HepG2 (cell line): ENCODE data around the gene EFHC2. TPM values are rescaled to one million over a fixed set of nuclear protein-coding genes. Genes with fewer than 3 reads are reported as not detected.

Experiments used
- ATAC-seq: fragments of 200-7000 bp; cut with Tn5 transposase; 3 replicates; pipeline ENCODE4 v1.9.1; 2020; ENCODE audit warnings: mild to moderate bottlenecking, moderate library complexity
- BruUV-seq: library from RNA; stranded (reverse); fragments of 400-500 nt; replicated peaks from 2 replicates; lab custom pipeline; 2021; lab: Mats Ljungman, UMichigan
- CTCF ChIA-PET: fragments of 300-600 bp; formaldehyde crosslinking; extraction: SDS; loops from one replicate; lab custom pipeline; 2021; ENCODE audit warnings: low total read pairs, inconsistent platforms, low intra/inter-chr PET ratio; lab: Yijun Ruan, JAX
- POLR2A ChIA-PET: fragments of 350-600 bp; sonication (Branson Sonifier 250); formaldehyde crosslinking; loops from one replicate; lab custom pipeline; 2020; ENCODE audit warnings: antibody characterized with exemption, inconsistent platforms; lab: Yijun Ruan, JAX
- DNase-seq: peaks from one replicate; pipeline ENCODE4 v3.0.0-alpha.2; 2015; ENCODE audit warnings: low spot score
- FAIRE-seq: peaks from 3 replicates; lab custom pipeline; 2011; peaks lifted over from hg19 to GRCh38; lab: Jason Lieb, UNC
- H2AFZ ChIP-seq: one replicate; pipeline ENCODE4 v1.6.1; 2011; ENCODE audit warnings: low read length, inconsistent platforms
- H3K27ac ChIP-seq: fragments of 300-600 bp; 3 replicates; pipeline ENCODE4 v1.8.0; 2011; ENCODE audit warnings: mixed run types, mild to moderate bottlenecking, mixed read lengths, low read length, inconsistent platforms; ENCODE audit not compliant: insufficient read depth; ENCODE audit errors: extremely low read length
- H3K27me3 ChIP-seq, 2 experiments: fragments of 200-600 bp in 1 of 2; 2 replicates in 1 of 2; 3 replicates in 1 of 2; pipeline versions ENCODE4 v1.6.0 to v1.8.0; 2011; ENCODE audit warnings: low read length in 2 of 2, mild to moderate bottlenecking in 2 of 2, moderate library complexity in 2 of 2, inconsistent platforms in 1 of 2; ENCODE audit not compliant: insufficient read depth in 2 of 2, control insufficient read depth in 1 of 2
- H3K36me3 ChIP-seq, 2 experiments: fragments of 200-600 bp in 1 of 2; replicated peaks in 1 of 2; 2 replicates in 1 of 2; 3 replicates in 1 of 2; pipeline versions ENCODE4 v1.5.1 to v1.8.0; 2011; ENCODE audit warnings: low read length in 2 of 2, inconsistent platforms in 1 of 2; ENCODE audit not compliant: insufficient read depth in 2 of 2, control insufficient read depth in 1 of 2
- H3K4me1 ChIP-seq: 2 replicates; pipeline ENCODE4 v1.5.1; 2012; ENCODE audit warnings: low read length, inconsistent platforms; ENCODE audit not compliant: insufficient read depth
- H3K4me2 ChIP-seq: 2 replicates; pipeline ENCODE4 v1.6.0; 2011; ENCODE audit warnings: low read depth, low read length, inconsistent platforms
- H3K4me3 ChIP-seq, 3 experiments: fragments of 200-600 bp in 1 of 3; sonication (generic), shearing (Covaris generic) in 1 of 3; replicated peaks in 1 of 3; 2 replicates each; pipeline ENCODE4 v1.5.1; 2011 to 2016; ENCODE audit warnings: low read length in 3 of 3, inconsistent platforms in 2 of 3, low read depth in 2 of 3, mild to moderate bottlenecking in 2 of 3, control low read depth in 1 of 3, mixed read lengths in 1 of 3; ENCODE audit not compliant: insufficient read depth in 1 of 3
- H3K79me2 ChIP-seq: one replicate; pipeline ENCODE4 v1.6.1; 2011; ENCODE audit warnings: low read length, inconsistent platforms; ENCODE audit not compliant: insufficient read depth
- H3K9ac ChIP-seq: 2 replicates; pipeline ENCODE4 v1.6.0; 2011; ENCODE audit warnings: mild to moderate bottlenecking, low read depth, low read length, inconsistent platforms; ENCODE audit not compliant: insufficient read depth
- H3K9me3 ChIP-seq: 2 replicates; pipeline ENCODE4 v1.5.1; 2012; ENCODE audit warnings: mild to moderate bottlenecking, low read length
- H4K20me1 ChIP-seq: 2 replicates; pipeline ENCODE4 v1.6.0; 2011; ENCODE audit warnings: inconsistent platforms, mild to moderate bottlenecking, low read length, moderate library complexity; ENCODE audit not compliant: insufficient read depth
- ARID3A ChIP-seq: IDR thresholded peaks from 2 replicates; pipeline ENCODE4 v1.6.1; 2012; ENCODE audit warnings: low read depth, low read length, improper control_type of control experiment
- HCFC1 ChIP-seq: fragments of 150-350 bp; IDR thresholded peaks from 2 replicates; pipeline ENCODE4 v1.6.1; 2014; ENCODE audit warnings: low read depth, low read length
- HMG20B ChIP-seq: conservative IDR thresholded peaks from 2 replicates; pipeline ENCODE4 v1.6.1; 2016; ENCODE audit warnings: missing genetic modification reagents, missing compliant biosample characterization
- KAT2B ChIP-seq: fragments of 150-350 bp; IDR thresholded peaks from 2 replicates; pipeline ENCODE4 v1.6.1; 2014; ENCODE audit warnings: low read depth, low read length, borderline replicate concordance
- NR2F6 ChIP-seq, 2 experiments: IDR thresholded peaks; 2 replicates each; pipeline ENCODE4 v1.6.1; 2016; ENCODE audit warnings: antibody characterized with exemption in 1 of 2, mild to moderate bottlenecking in 1 of 2
- SMARCC2 ChIP-seq: fragments of 450-650 bp; IDR thresholded peaks from 2 replicates; pipeline ENCODE4 v1.6.1; 2017; ENCODE audit warnings: antibody characterized with exemption, mild to moderate bottlenecking
- SP4 ChIP-seq: sonication (generic); formaldehyde crosslinking; IDR thresholded peaks from 2 replicates; pipeline ENCODE4 v1.8.1; 2023; ENCODE audit warnings: mild to moderate bottlenecking, missing genetic modification reagents
- SRSF9 ChIP-seq: fragments of 200-400 bp; formaldehyde crosslinking; IDR thresholded peaks from 2 replicates; pipeline ENCODE4 v1.6.1; 2018; ENCODE audit warnings: borderline replicate concordance, mild to moderate bottlenecking, low read depth, low read length; ENCODE audit not compliant: insufficient read depth, poor library complexity, severe bottlenecking
- ZBTB38 ChIP-seq: sonication (generic); formaldehyde crosslinking; IDR thresholded peaks from 2 replicates; pipeline ENCODE4 v1.5.1; 2020; ENCODE audit warnings: mild to moderate bottlenecking, missing genetic modification reagents
- ZBTB7A ChIP-seq: sonication (generic); formaldehyde crosslinking; IDR thresholded peaks from 2 replicates; pipeline ENCODE4 v1.8.0; 2022; ENCODE audit warnings: mild to moderate bottlenecking, missing genetic modification reagents
- ZNF678 ChIP-seq: sonication (generic); formaldehyde crosslinking; IDR thresholded peaks from 2 replicates; pipeline ENCODE4 v1.4.0; 2020; ENCODE audit warnings: mild to moderate bottlenecking, missing genetic modification reagents
- ZNF687 ChIP-seq: sonication (generic); formaldehyde crosslinking; IDR thresholded peaks from 2 replicates; pipeline ENCODE4 v1.5.1; 2020; ENCODE audit warnings: mild to moderate bottlenecking, missing genetic modification reagents, moderate library complexity
- ZNF879 ChIP-seq: sonication (generic); formaldehyde crosslinking; IDR thresholded peaks from 2 replicates; pipeline ENCODE4 v1.8.1; 2023; ENCODE audit warnings: missing genetic modification reagents
- WGBS: methylation state at CpG from one replicate; pipeline ENCODE4 v1.1.6; 2017; ENCODE audit warnings: low lambda C conversion rate; 5-methylcytosine and 5-hydroxymethylcytosine counted together
- in situ Hi-C: cut with HindIII; loops from 2 replicates; pipeline ENCODE4 v1.10.0; 2017; ENCODE audit warnings: low pct_unique_long_range_greater_than_20kb; ENCODE audit not compliant: extremely low pct_ligation_motif_present
- intact Hi-C: fragments of 100-400 bp; cut with micrococcal nuclease; formaldehyde crosslinking; loops from one replicate; pipeline ENCODE4 v1.10.0; 2022; ENCODE audit not compliant: unreplicated experiment
- polyA plus RNA-seq, 8 experiments: library from polyadenylated mRNA; depleted of rRNA in 3 of 8; stranded (reverse) in 7 of 8; unstranded in 1 of 8; fragments of >200 nt; fragmentation: Illumina TruSeq in 4 of 8; extraction: Trizol in 4 of 8; gene quantifications; 2 replicates each; pipeline versions ENCODE4 v1.2.1 to v1.2.3, GENCODE V29; 2011 to 2016; ENCODE audit warnings: low read depth in 4 of 8, missing spikeins in 1 of 8, mixed read lengths in 1 of 8; ENCODE audit not compliant: insufficient read depth in 1 of 8
- total RNA-seq, 5 experiments: library from RNA; depleted of rRNA; stranded (reverse); fragments of >200 nt; fragmentation: Illumina TruSeq; extraction: Trizol; gene quantifications; 2 replicates each; pipeline ENCODE4 v1.2.3, GENCODE V29; 2016; ENCODE audit warnings: low read depth in 1 of 5
- TF ChIP-seq, protein P1 (sequence below): sonication (generic); formaldehyde crosslinking; IDR thresholded peaks from 2 replicates; pipeline ENCODE4 v1.5.1; 2020; ENCODE audit warnings: missing genetic modification reagents, mild to moderate bottlenecking, borderline replicate concordance

EFHC2 gene
- total and polyA plus RNA-seq, 2 of the 13 experiments (the other 11 are each of a cell fraction or from before 2014, with no cell fraction given): not detected

DNA sequence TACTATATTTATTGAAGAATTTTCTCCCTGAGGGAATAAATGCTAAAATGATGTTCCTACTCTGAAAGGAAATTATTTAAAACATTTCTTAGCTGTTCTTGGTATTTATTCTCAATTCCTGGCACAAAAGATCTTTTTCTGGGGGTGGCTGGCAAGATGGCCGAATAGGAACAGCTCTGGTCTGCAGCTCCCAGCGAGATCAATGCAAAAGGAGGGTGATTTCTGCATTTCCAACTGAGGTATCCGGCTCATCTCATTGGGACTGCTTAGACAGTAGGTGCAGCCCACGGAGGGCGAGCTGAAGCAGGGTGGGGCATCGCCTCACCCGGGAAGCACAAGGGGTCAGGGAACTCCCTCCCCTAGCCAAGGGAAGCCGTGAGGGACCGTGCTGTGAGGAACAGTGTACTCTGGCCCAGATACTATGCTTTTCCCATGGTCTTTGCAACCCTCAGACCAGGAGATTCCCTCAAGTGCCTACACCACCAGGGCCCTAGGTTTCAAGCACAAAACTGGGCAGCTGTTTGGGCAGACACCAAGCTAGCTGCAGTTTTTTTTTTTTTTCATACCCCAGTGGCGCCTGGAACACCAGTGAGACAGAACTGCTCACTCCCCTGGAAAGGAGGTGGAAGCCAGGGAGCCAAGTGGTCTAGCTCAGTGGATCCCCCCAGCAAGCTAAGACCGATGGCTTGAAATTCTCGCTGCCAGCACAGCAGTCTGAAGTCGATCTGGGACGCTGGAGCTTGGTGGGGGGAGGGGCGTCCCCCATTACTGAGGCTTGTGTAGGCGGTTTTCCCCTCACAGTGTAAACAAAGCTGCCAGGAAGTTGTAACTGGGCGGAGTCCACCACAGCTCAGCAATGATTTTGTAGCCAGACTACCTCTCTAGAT lies 90.5 kb downstream of the EFHC2 start (continued):
- peak; percentile 12 for TF ChIP-seq ZNF687 (CRISPR knock-in tag)

DNA sequence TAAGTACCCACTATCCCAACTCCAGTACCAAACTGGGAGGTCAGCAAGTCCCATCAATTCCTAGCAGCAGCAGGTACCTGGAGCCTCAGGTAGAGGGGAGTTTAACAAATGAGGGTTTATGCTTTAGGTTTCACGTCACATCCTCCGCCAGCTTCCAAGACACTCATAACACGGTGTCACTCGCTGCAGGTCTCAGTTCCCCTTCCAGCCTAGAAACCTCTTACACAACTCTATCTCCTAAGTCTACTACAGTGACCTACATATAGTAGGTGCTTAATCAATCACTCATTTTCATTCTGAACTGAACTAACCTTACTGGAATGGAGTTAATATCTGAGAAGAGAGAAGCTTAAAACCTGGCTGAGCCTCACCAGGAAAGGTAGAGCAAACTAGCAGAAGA lies 96.0 kb downstream of the EFHC2 start:
- TF ChIP-seq SMARCC2 (no peak), ZBTB7A (CRISPR knock-in tag) (no peak), ARID3A (no peak), NR2F6 (IDR thresholded peaks at IDR 0.05) (no peak), NR2F6 (CRISPR knock-in tag; IDR thresholded peaks at IDR 0.05) (no peak), ZNF879 (CRISPR knock-in tag) (no peak), HMG20B (CRISPR knock-in tag) (no peak), ZNF678 (CRISPR knock-in tag) (no peak), ZBTB38 (CRISPR knock-in tag) (no peak), KAT2B (no peak), SRSF9 (no peak), HCFC1 (no peak), SP4 (no peak)
- TF ChIP-seq, protein P1, sequence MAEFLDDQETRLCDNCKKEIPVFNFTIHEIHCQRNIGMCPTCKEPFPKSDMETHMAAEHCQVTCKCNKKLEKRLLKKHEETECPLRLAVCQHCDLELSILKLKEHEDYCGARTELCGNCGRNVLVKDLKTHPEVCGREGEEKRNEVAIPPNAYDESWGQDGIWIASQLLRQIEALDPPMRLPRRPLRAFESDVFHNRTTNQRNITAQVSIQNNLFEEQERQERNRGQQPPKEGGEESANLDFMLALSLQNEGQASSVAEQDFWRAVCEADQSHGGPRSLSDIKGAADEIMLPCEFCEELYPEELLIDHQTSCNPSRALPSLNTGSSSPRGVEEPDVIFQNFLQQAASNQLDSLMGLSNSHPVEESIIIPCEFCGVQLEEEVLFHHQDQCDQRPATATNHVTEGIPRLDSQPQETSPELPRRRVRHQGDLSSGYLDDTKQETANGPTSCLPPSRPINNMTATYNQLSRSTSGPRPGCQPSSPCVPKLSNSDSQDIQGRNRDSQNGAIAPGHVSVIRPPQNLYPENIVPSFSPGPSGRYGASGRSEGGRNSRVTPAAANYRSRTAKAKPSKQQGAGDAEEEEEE (CRISPR knock-in tag): no peak
- Histone ChIP-seq H3K4me2 (no peak overlapping the region), H3K79me2 (no peaks in the 10 kb centered on the region), H3K9me3 (no peaks in the 10 kb centered on the region), H3K27ac (no peak overlapping the region), H4K20me1 (no peaks in the 10 kb centered on the region), H3K4me3 (no peak overlapping the region), H3K9ac (no peak overlapping the region), H2AFZ (no peak overlapping the region), H3K4me1 (0 out of 2 replicates have a peak, but pooled peaks cover 6% of the 10 kb centered on the region), H3K36me3 (no peaks in the 10 kb centered on the region), H3K27me3 (no peaks in the 10 kb centered on the region)
- DNase-seq (no peak), ATAC-seq (no peak), FAIRE-seq (no peak)
- no CpG with 5 or more reads among the region's 4 CpGs for WGBS
- in situ Hi-C loops (no loop called here), intact Hi-C loops (no loop called here)
- CTCF ChIA-PET: no interaction called here
- POLR2A ChIA-PET: no interaction called here
- BruUV-seq: no TSS peak
